Immature natural killer cell (primary cell): ENCODE data around the gene MUC5AC. TPM values are rescaled to one million over a fixed set of nuclear protein-coding genes. Genes with fewer than 3 reads are reported as not detected.
"Not testable (repeated sequence)": the region's sequence is repeated elsewhere in the genome, so short reads cannot be mapped to it uniquely, and the experiment has no call there.

ENCODE experiments used
- DNase-seq, 3 donors: peaks; one replicate each; pipeline ENCODE4 v3.0.0; 2022; ENCODE audit warnings: mixed read lengths in 1 of 3
- H3K27ac Mint-ChIP-seq, 6 donors: one replicate each; pipeline ENCODE4 v1.8.0; 2020; ENCODE audit warnings: mixed read lengths in 6 of 6, mild to moderate bottlenecking in 5 of 6, inconsistent platforms in 4 of 6, moderate library complexity in 3 of 6
- H3K27me3 Mint-ChIP-seq, 3 donors: one replicate each; pipeline ENCODE4 v1.8.0; 2020 to 2021; ENCODE audit warnings: low read depth in 3 of 3, mild to moderate bottlenecking in 3 of 3, mixed read lengths in 3 of 3, moderate library complexity in 3 of 3, inconsistent platforms in 1 of 3
- H3K36me3 Mint-ChIP-seq, 3 donors: one replicate each; pipeline ENCODE4 v1.8.0; 2020; ENCODE audit warnings: mixed read lengths in 3 of 3, inconsistent platforms in 2 of 3, mild to moderate bottlenecking in 2 of 3
- H3K4me1 Mint-ChIP-seq, 2 donors: one replicate each; pipeline ENCODE4 v1.8.0; 2020; ENCODE audit warnings: inconsistent platforms in 2 of 2, mild to moderate bottlenecking in 2 of 2, mixed read lengths in 2 of 2, moderate library complexity in 1 of 2
- H3K4me3 Mint-ChIP-seq, 5 donors: one replicate each; pipeline ENCODE4 v1.8.0; 2020; ENCODE audit warnings: mild to moderate bottlenecking in 5 of 5, mixed read lengths in 5 of 5, inconsistent platforms in 3 of 5, moderate library complexity in 3 of 5
- H3K9me3 Mint-ChIP-seq, 6 donors: one replicate each; pipeline ENCODE4 v1.8.0; 2020; ENCODE audit warnings: mild to moderate bottlenecking in 6 of 6, mixed read lengths in 6 of 6, inconsistent platforms in 4 of 6, moderate library complexity in 3 of 6
- polyA plus RNA-seq, 3 donors: library from polyadenylated mRNA; unstranded; fragments of 300-500 nt; fragmentation: Illumina TruSeq; gene quantifications; one replicate each; pipeline ENCODE4 v1.2.3, GENCODE V29; 2021

Gene MUC5AC
- polyA plus RNA-seq, 3 donors from 2014 or later: not detected

GRCh38 chr11:1240771-1241170, 83.0 kb downstream of the MUC5AC start:
- Mint-ChIP-seq H3K27ac (no peak overlapping the region), H3K36me3 (no peaks in the 10 kb centered on the region), H3K9me3 (no peaks in the 10 kb centered on the region), H3K4me1 (peaks cover 0 to 14% of the 10 kb centered on the region in 2 donors), H3K4me3 (no peak overlapping the region), H3K27me3 (peaks cover 0 to 3% (median 0%) of the 10 kb centered on the region in 3 donors)
- no peak for DNase-seq

GRCh38 chr11:1241706-1242105, 84.0 kb downstream of the MUC5AC start:
- no peak overlapping the region for H3K4me3 Mint-ChIP-seq
- no peaks in the 10 kb centered on the region for H3K36me3 Mint-ChIP-seq
- H3K4me1 Mint-ChIP-seq: peaks cover 0 to 18% of the 10 kb centered on the region in 2 donors
- DNase-seq: no peak
- H3K27ac Mint-ChIP-seq: peak overlapping the region in 2 of 6 donors; percentile 43 to 58
- H3K9me3 Mint-ChIP-seq: peaks cover 0 to 2% (median 0%) of the 10 kb centered on the region in 6 donors
- peaks cover 0 to 3% (median 0%) of the 10 kb centered on the region in 3 donors for H3K27me3 Mint-ChIP-seq

GRCh38 chr11:1242289-1242688, 84.5 kb downstream of the MUC5AC start:
- peaks cover 0 to 21% of the 10 kb centered on the region in 2 donors for H3K4me1 Mint-ChIP-seq
- H3K27ac Mint-ChIP-seq: peak overlapping the region in 4 of 6 donors; percentile 62 to 78 (median 68)
- H3K9me3 Mint-ChIP-seq: peaks cover 0 to 2% (median 0%) of the 10 kb centered on the region in 6 donors
- H3K4me3 Mint-ChIP-seq: no peak overlapping the region
- H3K27me3 Mint-ChIP-seq: peaks cover 0 to 3% (median 0%) of the 10 kb centered on the region in 3 donors
- no peak for DNase-seq
- no peaks in the 10 kb centered on the region for H3K36me3 Mint-ChIP-seq

- not testable (repeated sequence) for H3K36me3 Mint-ChIP-seq, H3K27me3 Mint-ChIP-seq, H3K9me3 Mint-ChIP-seq, H3K4me3 Mint-ChIP-seq
- peak; percentile 19 to 30 (median 29) for DNase-seq
- peak overlapping the region in 4 of 6 donors; percentile 53 to 78 (median 64) for H3K27ac Mint-ChIP-seq
- peaks cover 0 to 21% of the 10 kb centered on the region in 2 donors for H3K4me1 Mint-ChIP-seq
Measured at GRCh38 chr11:1242751-1243150, 85.0 kb downstream of the MUC5AC start.

- peaks cover 0 to 21% of the 10 kb centered on the region in 2 donors for H3K4me1 Mint-ChIP-seq
- H3K4me3 Mint-ChIP-seq, H3K27ac Mint-ChIP-seq, H3K27me3 Mint-ChIP-seq, H3K9me3 Mint-ChIP-seq, DNase-seq, H3K36me3 Mint-ChIP-seq: not testable (repeated sequence)
Measured at GRCh38 chr11:1243521-1243920, 85.8 kb downstream of the MUC5AC start.

GRCh38 chr11:1244557-1244956, 86.8 kb downstream of the MUC5AC start:
- not testable (repeated sequence) for H3K27me3 Mint-ChIP-seq, H3K36me3 Mint-ChIP-seq, DNase-seq, H3K4me3 Mint-ChIP-seq, H3K27ac Mint-ChIP-seq, H3K9me3 Mint-ChIP-seq
- peaks cover 0 to 21% of the 10 kb centered on the region in 2 donors for H3K4me1 Mint-ChIP-seq

- peaks cover 2 to 26% of the 10 kb centered on the region in 2 donors for H3K4me1 Mint-ChIP-seq
- H3K27ac Mint-ChIP-seq, H3K4me3 Mint-ChIP-seq, DNase-seq, H3K27me3 Mint-ChIP-seq, H3K36me3 Mint-ChIP-seq, H3K9me3 Mint-ChIP-seq: not testable (repeated sequence)
Measured at GRCh38 chr11:1245717-1246116, 88.0 kb downstream of the MUC5AC start.

- H3K36me3 Mint-ChIP-seq, H3K27me3 Mint-ChIP-seq, DNase-seq, H3K9me3 Mint-ChIP-seq, H3K4me3 Mint-ChIP-seq: not testable (repeated sequence)
- peaks cover 7 to 31% of the 10 kb centered on the region in 2 donors for H3K4me1 Mint-ChIP-seq
- peak overlapping the region in 4 of 6 donors; percentile 12 to 69 (median 44) for H3K27ac Mint-ChIP-seq
Measured at GRCh38 chr11:1246301-1246700, 88.5 kb downstream of the MUC5AC start.

GRCh38 chr11:1247026-1247425, 89.3 kb downstream of the MUC5AC start:
- H3K27ac Mint-ChIP-seq: peak overlapping the region in 1 of 6 donors; percentile 74
- not testable (repeated sequence) for H3K36me3 Mint-ChIP-seq, DNase-seq, H3K27me3 Mint-ChIP-seq, H3K4me3 Mint-ChIP-seq, H3K9me3 Mint-ChIP-seq
- H3K4me1 Mint-ChIP-seq: peaks cover 7 to 30% of the 10 kb centered on the region in 2 donors

- not testable (repeated sequence) for H3K9me3 Mint-ChIP-seq, H3K27me3 Mint-ChIP-seq, H3K27ac Mint-ChIP-seq, H3K4me3 Mint-ChIP-seq, H3K36me3 Mint-ChIP-seq, DNase-seq
- H3K4me1 Mint-ChIP-seq: peaks cover 7 to 23% of the 10 kb centered on the region in 2 donors
Measured at GRCh38 chr11:1248951-1249350, 91.2 kb downstream of the MUC5AC start.

- H3K4me3 Mint-ChIP-seq, H3K9me3 Mint-ChIP-seq, H3K36me3 Mint-ChIP-seq, H3K27me3 Mint-ChIP-seq: not testable (repeated sequence)
- DNase-seq: peak in 1 of 3 donors; percentile 15
- H3K4me1 Mint-ChIP-seq: peaks cover 7 to 20% of the 10 kb centered on the region in 2 donors
- H3K27ac Mint-ChIP-seq: peak overlapping the region in 5 of 6 donors; percentile 19 to 84 (median 79)
Measured at GRCh38 chr11:1250411-1250810, 92.7 kb downstream of the MUC5AC start.

Other genes starting within 250 kb of the MUC5AC start
- gene CHID1, start 247.1 kb upstream of the MUC5AC start, polyA plus RNA-seq: 10 to 100 TPM; 52.2 to 74.6 (median 67.4) TPM
- 10 to 100 TPM in 1 of 3 donors, 1 to 10 TPM in 2; 2.5 to 11.0 (median 7.1) TPM for gene AP2A2, start 232.1 kb upstream of the MUC5AC start, polyA plus RNA-seq
- gene MUC6, start 121.2 kb upstream of the MUC5AC start, polyA plus RNA-seq: not detected
- gene MUC2, start 83.1 kb upstream of the MUC5AC start, polyA plus RNA-seq: not detected
- not detected for gene MUC5B, start 65.1 kb downstream of the MUC5AC start, polyA plus RNA-seq
- 10 to 100 TPM; 40.5 to 47.8 (median 42.2) TPM for gene TOLLIP, start 151.7 kb downstream of the MUC5AC start, polyA plus RNA-seq
- under 1 TPM in 1 of 3 donors, not detected in 2; 0.12 TPM for gene BRSK2, start 232.0 kb downstream of the MUC5AC start, polyA plus RNA-seq